HG02840 (cell line): ENCODE results near the gene XAB2.
"Not testable (repeated sequence)": the region's sequence is repeated elsewhere in the genome, so short reads cannot be mapped to it uniquely, and the experiment has no call there.

Experiments used
- ATAC-seq: cut with Tn5 transposase; IDR thresholded peaks from one replicate; pipeline ENCODE4 v1.9.1; 2021; ENCODE audit warnings: mild to moderate bottlenecking, moderate library complexity, moderate number of reproducible peaks; ENCODE audit not compliant: unreplicated experiment, low FRiP score

XAB2 gene

DNA sequence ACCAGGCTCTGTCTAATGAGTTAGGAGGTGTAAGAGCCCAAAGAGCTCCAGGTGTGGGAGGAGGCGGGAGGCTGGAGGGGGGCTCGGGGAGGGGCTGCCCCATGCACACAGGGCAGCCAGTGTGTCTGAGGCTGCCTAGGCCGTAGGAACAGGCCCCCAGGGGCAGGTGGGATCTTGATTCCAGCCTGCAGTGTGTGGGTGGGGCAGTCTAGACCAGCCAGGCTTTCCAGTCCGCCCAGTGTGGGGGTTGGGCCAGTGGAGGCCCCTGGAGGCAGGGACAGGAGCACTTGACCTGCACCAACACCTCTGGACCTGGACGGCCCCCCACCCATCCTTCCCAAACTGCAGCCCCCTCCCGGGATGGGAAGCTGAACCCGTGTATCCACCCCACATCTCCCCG lies 39.1 kb downstream of the XAB2 start:
- ATAC-seq, result no peak

DNA sequence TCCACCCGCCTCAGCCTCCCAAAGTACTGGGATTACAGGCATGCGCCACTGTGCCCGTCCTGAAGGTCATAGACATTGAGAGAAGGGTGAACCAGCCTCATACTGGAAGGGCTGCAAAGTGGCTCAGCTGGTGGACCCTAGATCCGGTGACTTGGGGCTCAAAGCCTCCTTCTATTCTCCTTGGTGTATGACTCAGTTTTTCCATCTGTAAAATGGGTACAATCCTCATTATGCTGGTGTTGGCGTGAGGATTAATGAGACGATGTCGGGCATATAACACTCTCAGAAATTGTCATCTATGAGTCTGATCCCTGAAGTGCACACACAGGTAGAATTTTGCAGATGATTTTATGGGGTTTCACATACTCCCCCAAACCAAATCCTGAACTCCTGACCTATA lies 39.5 kb downstream of the XAB2 start:
- ATAC-seq, result no peak

DNA sequence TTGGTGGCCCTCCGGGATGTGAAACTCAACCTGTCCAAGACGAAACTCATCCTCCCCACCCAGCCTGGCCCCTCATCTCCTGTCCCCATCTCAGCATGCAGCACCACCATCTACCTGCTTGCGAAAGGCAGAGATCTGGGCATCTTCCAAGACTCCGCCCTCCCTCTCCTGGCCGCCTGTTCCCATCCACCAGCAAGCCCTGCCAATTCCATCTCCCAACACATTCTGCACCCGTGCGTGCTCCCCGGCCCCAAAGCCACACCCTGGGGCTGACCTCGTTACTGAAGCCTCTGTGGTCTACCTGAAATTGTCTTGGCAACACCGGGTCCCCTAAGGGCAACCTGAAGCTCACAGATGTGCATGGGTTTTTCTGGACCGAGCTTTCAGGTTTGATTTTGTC lies 46.9 kb downstream of the XAB2 start:
- ATAC-seq, result no peak

DNA sequence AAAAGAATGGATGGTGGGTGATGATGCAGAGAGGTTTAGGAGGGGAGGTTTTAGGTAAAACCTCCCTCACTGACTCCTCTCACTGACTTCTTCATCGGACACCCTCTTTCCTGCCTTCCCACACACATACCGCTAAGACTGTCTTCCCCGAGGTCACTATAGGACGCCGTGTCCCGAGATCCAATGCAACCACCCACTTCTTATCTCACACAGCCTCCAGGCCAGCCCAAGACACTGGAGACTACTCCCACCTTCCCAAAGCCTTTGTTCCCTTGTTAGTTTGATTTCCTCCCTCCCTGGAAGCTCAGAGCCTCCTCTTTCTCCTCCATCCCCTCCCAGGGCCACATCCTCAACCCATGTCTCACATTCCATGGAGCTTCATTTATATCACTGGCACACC lies 50.2 kb downstream of the XAB2 start:
- ATAC-seq, result no peak

DNA sequence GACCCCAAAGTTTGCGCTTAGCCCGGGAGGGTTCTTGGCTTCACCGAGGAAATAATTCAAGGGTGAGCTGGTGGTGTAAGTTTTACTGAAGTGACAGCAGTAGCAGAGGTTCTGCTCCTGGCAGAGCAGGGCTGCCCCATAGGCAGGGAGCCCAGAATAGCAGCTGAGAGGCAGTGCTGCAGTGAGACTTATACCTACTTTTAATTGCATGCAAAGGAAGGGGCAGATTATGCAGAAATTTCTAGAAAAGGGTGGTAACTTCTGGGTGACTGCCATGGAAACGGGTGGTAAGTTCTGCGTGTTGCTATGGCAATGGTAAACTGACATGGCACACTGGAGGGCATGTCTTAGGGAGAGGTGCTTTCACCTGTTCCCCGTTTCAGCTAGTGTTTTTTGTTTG lies 51.2 kb downstream of the XAB2 start:
- no peak for ATAC-seq

DNA sequence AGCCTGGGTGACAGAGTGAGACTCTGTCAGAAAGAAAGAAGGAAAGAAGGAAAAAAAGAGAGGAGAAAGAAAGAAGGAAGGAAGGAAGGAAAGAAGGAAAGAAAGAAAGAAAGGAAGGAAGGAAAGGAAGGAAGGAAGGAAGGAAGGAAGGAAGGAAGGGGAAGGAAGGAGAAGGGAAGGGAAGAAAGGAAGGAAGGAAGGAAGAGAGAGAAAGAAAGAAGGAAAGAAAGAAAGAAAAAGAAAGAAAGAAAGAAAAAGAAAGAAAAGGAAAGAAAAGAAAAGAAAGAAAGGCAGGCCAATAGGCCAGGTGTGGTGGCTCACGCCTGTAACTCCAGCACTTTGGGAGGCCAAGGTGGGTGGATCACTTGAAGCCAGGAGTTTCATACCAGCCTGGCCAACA lies 51.9 kb downstream of the XAB2 start:
- ATAC-seq, result not testable (repeated sequence)

DNA sequence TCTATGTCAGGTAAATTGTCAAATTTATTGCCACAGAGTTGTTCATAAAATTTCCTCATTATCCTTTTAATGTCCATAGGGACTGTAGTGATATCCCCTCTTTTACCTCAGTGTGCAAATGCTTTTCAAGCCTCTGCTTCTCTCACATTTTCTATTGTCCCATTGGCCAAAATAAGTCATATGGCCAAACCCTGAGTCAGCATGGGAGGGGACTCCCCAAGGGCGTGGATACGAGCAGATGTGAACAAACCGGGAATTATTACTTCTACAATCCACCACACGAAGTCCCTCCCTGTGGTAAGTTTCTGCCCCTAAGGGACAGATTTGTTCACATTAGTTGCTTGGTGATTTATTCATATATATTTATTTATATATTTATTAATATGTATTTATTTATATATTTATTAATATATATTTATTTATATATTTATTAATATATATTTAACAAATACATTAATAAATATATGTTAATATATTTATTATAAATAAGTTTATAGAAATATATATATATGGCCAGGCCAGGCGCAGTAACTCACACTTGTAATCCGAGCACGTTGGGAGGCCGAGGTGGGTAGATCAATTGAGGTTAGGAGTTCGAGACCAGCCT lies 53.8 kb downstream of the XAB2 start:
- ATAC-seq, result no peak

DNA sequence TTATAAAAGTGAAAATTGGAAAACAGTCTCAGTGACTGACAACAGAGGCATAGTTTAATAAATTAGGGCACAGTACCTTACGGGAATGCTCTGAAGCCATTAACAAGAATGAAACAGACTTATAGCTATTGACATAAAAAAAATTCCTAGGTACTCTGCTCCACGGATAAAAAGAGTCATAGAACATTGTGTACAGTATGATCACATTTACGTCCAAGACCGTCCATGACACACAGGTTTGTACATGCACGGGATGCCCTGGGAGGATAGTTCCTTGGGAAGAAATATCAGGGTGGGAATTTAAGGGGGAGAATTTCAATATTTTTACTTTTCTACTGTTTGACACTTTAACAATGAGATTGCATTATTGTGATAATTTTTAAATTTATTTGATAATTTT lies 58.6 kb downstream of the XAB2 start:
- no peak for ATAC-seq
